Naive thymus-derived CD4-positive, alpha-beta T cell (primary cell): ENCODE results near the gene PEX10. TPM values are rescaled to one million over a fixed set of nuclear protein-coding genes. Genes with fewer than 3 reads are reported as not detected.
A peak's percentile ranks its signal among the peaks of the same experiment; 100 is the strongest.

Experiments used
- ATAC-seq: fragments of 150-1000 bp; cut with Tn5 transposase; 2 replicates; pipeline ENCODE4 v1.10.0; 2021; ENCODE audit warnings: mild to moderate bottlenecking, moderate library complexity
- CTCF ChIA-PET: fragments of 350-600 bp; sonication (Branson Sonifier 250); formaldehyde crosslinking; loops from one replicate; lab custom pipeline; 2021; ENCODE audit warnings: antibody characterized with exemption; lab: Charles Lee
- POLR2A ChIA-PET: fragments of 350-600 bp; sonication (Branson Sonifier 250); formaldehyde crosslinking; loops from one replicate; lab custom pipeline; 2021; ENCODE audit warnings: antibody characterized with exemption, inconsistent platforms; lab: Charles Lee
- DNase-seq, 9 donors: peaks; one replicate each; pipeline versions ENCODE4 v3.0.0 to v3.0.0-alpha.2; 2020 to 2022; ENCODE audit warnings: mixed read lengths in 1 of 9
- H3K27ac ChIP-seq: one replicate; pipeline ENCODE4 v1.7.0; 2013; ENCODE audit warnings: mild to moderate bottlenecking, low read depth, low read length, moderate library complexity
- H3K27me3 ChIP-seq, 2 donors: one replicate each; pipeline ENCODE4 v1.7.0; 2013; ENCODE audit warnings: low read length in 2 of 2, mild to moderate bottlenecking in 2 of 2, moderate library complexity in 2 of 2; ENCODE audit not compliant: control insufficient read depth in 2 of 2, insufficient read depth in 2 of 2
- H3K36me3 ChIP-seq, 3 experiments: 1 replicate in 2 of 3; 2 replicates in 1 of 3; pipeline ENCODE4 v1.7.0; 2013; ENCODE audit warnings: low read length in 3 of 3, mild to moderate bottlenecking in 3 of 3, moderate library complexity in 1 of 3; ENCODE audit not compliant: insufficient read depth in 3 of 3, control insufficient read depth in 2 of 3
- H3K4me1 ChIP-seq, 2 donors: one replicate each; pipeline ENCODE4 v1.7.0; 2013; ENCODE audit warnings: low read length in 2 of 2, mild to moderate bottlenecking in 2 of 2, moderate library complexity in 1 of 2; ENCODE audit not compliant: control insufficient read depth in 2 of 2, insufficient read depth in 2 of 2
- H3K4me3 ChIP-seq: 2 replicates; pipeline ENCODE4 v1.7.0; 2013; ENCODE audit warnings: mild to moderate bottlenecking, low read length
- H3K9me3 ChIP-seq, 3 experiments: 1 replicate in 2 of 3; 2 replicates in 1 of 3; pipeline ENCODE4 v1.7.0; 2013; ENCODE audit warnings: low read length in 3 of 3; ENCODE audit not compliant: control insufficient read depth in 2 of 3
- H3K27ac Mint-ChIP-seq, 9 donors: one replicate each; pipeline ENCODE4 v1.8.0; 2020 to 2022; ENCODE audit warnings: mixed read lengths in 9 of 9, mild to moderate bottlenecking in 8 of 9, moderate library complexity in 5 of 9, inconsistent platforms in 2 of 9
- H3K27me3 Mint-ChIP-seq, 5 donors: one replicate each; pipeline ENCODE4 v1.8.0; 2021 to 2022; ENCODE audit warnings: mixed read lengths in 5 of 5, mild to moderate bottlenecking in 1 of 5
- H3K36me3 Mint-ChIP-seq, 5 donors: one replicate each; pipeline ENCODE4 v1.8.0; 2020 to 2022; ENCODE audit warnings: mixed read lengths in 5 of 5, mild to moderate bottlenecking in 3 of 5, inconsistent platforms in 1 of 5
- H3K4me1 Mint-ChIP-seq, 7 donors: one replicate each; pipeline ENCODE4 v1.8.0; 2020 to 2022; ENCODE audit warnings: mixed read lengths in 7 of 7, mild to moderate bottlenecking in 3 of 7, inconsistent platforms in 1 of 7
- H3K4me3 Mint-ChIP-seq, 10 donors: one replicate each; pipeline ENCODE4 v1.8.0; 2020 to 2022; ENCODE audit warnings: mild to moderate bottlenecking in 10 of 10, mixed read lengths in 10 of 10, moderate library complexity in 6 of 10, inconsistent platforms in 2 of 10
- H3K9me3 Mint-ChIP-seq, 11 donors: one replicate each; pipeline ENCODE4 v1.8.0; 2020 to 2022; ENCODE audit warnings: mixed read lengths in 11 of 11, mild to moderate bottlenecking in 4 of 11, inconsistent platforms in 1 of 11, moderate library complexity in 1 of 11
- intact Hi-C, 2 donors: fragments of 100-400 bp; cut with micrococcal nuclease; formaldehyde crosslinking; loops; one replicate each; pipeline ENCODE4 v1.15.1; 2023
- polyA plus RNA-seq, 2 donors: library from polyadenylated mRNA; unstranded; fragments of 300-500 nt; fragmentation: Illumina TruSeq; gene quantifications; one replicate each; pipeline ENCODE4 v1.2.3, GENCODE V29; 2021
- total RNA-seq, 6 experiments: library from RNA in 5 of 6; stranded (reverse) in 5 of 6; gene quantifications; 1 replicate in 5 of 6; 2 replicates in 1 of 6; pipeline ENCODE4 v1.2.3 and lab custom pipeline; 2021 to 2026

The PEX10 gene
- total and polyA plus RNA-seq, 7 experiments from 2014 or later: 8.7 to 14.9 (median 11.4) TPM

DNA sequence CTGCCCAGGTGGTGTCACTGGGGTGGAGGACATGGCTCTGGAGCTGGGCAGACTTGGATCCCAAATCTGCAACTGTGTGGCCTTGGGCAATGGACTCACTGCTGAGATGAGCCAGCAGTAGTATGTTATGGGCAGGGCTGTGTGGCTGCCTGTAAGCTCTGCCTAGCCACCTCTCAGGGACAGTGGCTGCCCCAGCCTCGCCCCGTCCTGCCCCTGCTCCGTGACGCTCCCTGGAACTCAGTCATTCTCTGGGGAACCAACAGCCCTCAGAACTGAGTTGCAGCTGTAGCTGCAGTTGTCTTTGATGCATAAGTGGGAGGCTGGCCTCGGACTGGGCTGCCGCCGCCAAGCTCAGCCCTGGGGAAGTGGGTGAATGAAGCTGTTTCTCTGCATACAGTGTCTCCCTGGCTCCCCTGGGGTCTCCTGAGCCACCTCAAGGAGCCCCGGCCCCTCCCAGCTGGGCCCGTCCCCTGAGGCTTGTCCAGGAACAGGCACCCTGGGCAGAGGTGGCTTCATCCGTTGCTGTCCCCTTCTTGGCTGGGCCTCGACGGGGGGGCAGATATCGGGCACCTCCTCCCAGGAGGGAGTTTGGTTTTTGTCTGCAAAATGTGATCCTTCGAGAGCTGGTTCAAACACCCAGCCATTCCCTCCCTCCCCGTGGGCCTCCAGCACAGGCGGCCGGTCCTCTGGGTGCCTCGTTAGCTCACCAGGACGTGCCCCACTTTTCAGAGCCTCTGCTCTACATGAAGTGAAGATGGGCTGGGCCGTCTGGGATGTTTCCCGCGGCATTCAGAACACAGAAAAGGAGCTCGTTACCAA, 37.5 kb upstream of the PEX10 start:
- Mint-ChIP-seq H3K27ac (peak overlapping the region in 1 of 9 donors; percentile 14), H3K9me3 (no peaks in the 10 kb centered on the region), H3K4me3 (no peak overlapping the region), H3K27me3 (peaks cover 0 to 5% (median 4%) of the 10 kb centered on the region in 5 donors), H3K36me3 (no peaks in the 10 kb centered on the region), H3K4me1 (peaks cover 0 to 2% (median 0%) of the 10 kb centered on the region in 7 donors)
- H3K27ac ChIP-seq: no peak overlapping the region
- POLR2A ChIA-PET: interaction anchor here (0.5 kb wide), 1 partner anchor 14 kb away, joined by 4 read pairs; no protein-coding TSS in a partner anchor
- no peak overlapping the region for H3K4me3 ChIP-seq
- H3K9me3 ChIP-seq: no peaks in the 10 kb centered on the region
- no peak for ATAC-seq
- H3K36me3 ChIP-seq: no peaks in the 10 kb centered on the region
- DNase-seq: no peak
- intact Hi-C loops: no loop called here
- CTCF ChIA-PET: no interaction called here
- H3K4me1 ChIP-seq: no peaks in the 10 kb centered on the region
- peaks cover 0 to under 1% of the 10 kb centered on the region in 2 donors for H3K27me3 ChIP-seq

DNA sequence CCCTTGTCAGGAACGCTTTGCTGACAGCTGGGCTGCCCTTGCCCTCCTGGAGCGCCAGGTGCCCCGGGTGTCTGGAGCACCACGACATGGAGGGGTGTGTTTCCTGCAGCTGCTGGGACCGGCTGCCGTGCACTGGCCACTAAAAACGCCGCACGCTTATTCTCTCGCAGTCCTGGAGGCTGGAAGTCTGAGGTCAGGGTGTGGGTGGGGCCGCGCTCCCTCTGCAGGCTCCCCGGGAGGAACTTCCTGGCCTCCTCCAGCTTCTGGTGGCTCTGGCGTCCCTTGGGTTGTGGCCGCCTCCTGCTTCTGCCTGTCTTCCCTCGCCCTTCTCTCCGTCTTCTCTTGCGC, 35.7 kb upstream of the PEX10 start:
- CTCF ChIA-PET: no interaction called here
- H3K4me1 Mint-ChIP-seq: peaks cover 0 to 2% (median 0%) of the 10 kb centered on the region in 7 donors
- ATAC-seq (no peak), DNase-seq (no peak)
- intact Hi-C loops: no loop called here
- no peak overlapping the region for H3K4me3 Mint-ChIP-seq
- Histone ChIP-seq H3K27ac (no peak overlapping the region), H3K27me3 (peaks cover 4 to 7% of the 10 kb centered on the region in 2 donors), H3K36me3 (no peaks in the 10 kb centered on the region), H3K4me1 (no peaks in the 10 kb centered on the region), H3K9me3 (no peaks in the 10 kb centered on the region), H3K4me3 (no peak overlapping the region)
- peaks cover 0 to 9% (median 5%) of the 10 kb centered on the region in 5 donors for H3K27me3 Mint-ChIP-seq
- POLR2A ChIA-PET: no interaction called here
- no peaks in the 10 kb centered on the region for H3K36me3 Mint-ChIP-seq
- peak overlapping the region in 1 of 9 donors; percentile 67 for H3K27ac Mint-ChIP-seq
- H3K9me3 Mint-ChIP-seq: no peaks in the 10 kb centered on the region

DNA sequence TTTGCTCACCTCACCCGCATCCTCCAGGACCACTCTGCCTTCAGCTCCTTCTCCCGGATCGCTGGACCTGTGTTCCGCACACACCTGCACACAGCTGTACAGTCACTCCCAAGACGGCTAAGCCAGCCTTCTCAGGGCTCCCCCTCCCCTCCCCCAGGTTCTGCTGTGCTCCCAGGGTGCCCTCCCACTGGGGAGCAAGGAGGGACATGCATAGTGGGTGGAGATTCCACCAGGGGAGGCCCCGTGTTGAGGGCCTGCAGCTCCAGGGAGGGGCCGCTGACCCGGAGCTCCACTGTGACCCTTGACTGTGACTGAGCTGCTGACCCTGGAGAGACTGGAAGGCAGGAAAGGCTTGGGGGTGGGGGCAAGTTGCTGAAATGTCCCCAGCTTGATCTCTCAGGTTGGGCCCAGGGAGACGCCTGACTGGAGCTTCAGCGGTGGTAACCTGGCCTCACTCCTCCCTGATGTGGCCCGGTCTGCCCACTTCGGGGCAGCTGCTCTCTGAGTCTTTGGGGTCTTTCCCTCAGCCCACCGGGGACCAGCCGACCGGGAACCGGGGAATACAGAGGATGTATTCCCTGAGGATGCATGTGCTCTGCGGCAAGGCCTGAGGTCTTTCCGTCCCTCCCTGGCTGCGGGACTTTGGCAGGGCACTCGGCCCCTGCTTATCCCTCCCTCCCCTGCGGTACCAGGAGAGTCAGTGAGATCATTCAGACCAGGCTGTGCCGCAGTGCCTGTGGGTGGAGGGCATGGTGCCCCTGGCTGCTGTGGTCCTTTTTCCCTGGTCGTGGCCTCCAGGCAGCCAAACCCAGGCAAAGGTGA, 35.1 kb upstream of the PEX10 start:
- no peak overlapping the region for H3K4me3 ChIP-seq
- no peaks in the 10 kb centered on the region for H3K9me3 ChIP-seq
- H3K27me3 ChIP-seq: peaks cover 7% of the 10 kb centered on the region in 2 donors
- H3K27ac ChIP-seq: no peak overlapping the region
- ChIA-PET POLR2A (no interaction called here), CTCF (no interaction called here)
- intact Hi-C loops: no loop called here
- H3K36me3 ChIP-seq: no peaks in the 10 kb centered on the region
- no peaks in the 10 kb centered on the region for H3K36me3 Mint-ChIP-seq
- H3K9me3 Mint-ChIP-seq: no peaks in the 10 kb centered on the region
- DNase-seq (no peak), ATAC-seq (no peak)
- H3K27ac Mint-ChIP-seq: no peak overlapping the region
- H3K27me3 Mint-ChIP-seq: peaks cover 0 to 13% (median 5%) of the 10 kb centered on the region in 5 donors
- peaks cover 0 to 2% (median 0%) of the 10 kb centered on the region in 7 donors for H3K4me1 Mint-ChIP-seq
- H3K4me3 Mint-ChIP-seq: no peak overlapping the region
- no peaks in the 10 kb centered on the region for H3K4me1 ChIP-seq

DNA sequence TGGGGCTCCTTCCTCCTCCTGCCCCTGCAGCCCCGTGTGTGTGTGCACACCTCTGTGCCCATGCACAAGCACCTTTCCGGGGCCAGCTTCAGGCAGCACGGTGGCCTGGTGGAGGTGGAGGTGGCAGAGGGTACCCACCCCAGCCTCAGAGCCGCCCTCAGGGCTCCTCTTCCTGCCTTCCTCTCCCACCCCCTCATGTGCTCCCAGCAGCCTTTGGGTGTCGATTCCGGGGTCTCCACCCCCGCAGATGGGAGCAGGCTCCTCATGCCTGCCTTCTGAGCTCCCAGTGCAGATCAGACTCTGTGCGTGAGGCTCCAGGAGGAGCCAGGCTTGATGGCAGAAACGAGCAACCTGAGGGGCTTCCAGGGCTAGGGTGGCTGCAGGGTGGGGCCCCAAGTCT, 34.5 kb upstream of the PEX10 start:
- Histone ChIP-seq H3K27me3 (peaks cover 7% of the 10 kb centered on the region in 2 donors), H3K9me3 (no peaks in the 10 kb centered on the region), H3K36me3 (no peaks in the 10 kb centered on the region), H3K4me3 (no peak overlapping the region), H3K27ac (no peak overlapping the region), H3K4me1 (no peaks in the 10 kb centered on the region)
- peaks cover 0 to 2% (median 0%) of the 10 kb centered on the region in 7 donors for H3K4me1 Mint-ChIP-seq
- no peak overlapping the region for H3K4me3 Mint-ChIP-seq
- CTCF ChIA-PET: no interaction called here
- no peaks in the 10 kb centered on the region for H3K36me3 Mint-ChIP-seq
- H3K27ac Mint-ChIP-seq: no peak overlapping the region
- intact Hi-C loops: no loop called here
- DNase-seq (no peak), ATAC-seq (no peak)
- peaks cover 0 to 15% (median 5%) of the 10 kb centered on the region in 5 donors for H3K27me3 Mint-ChIP-seq
- POLR2A ChIA-PET: no interaction called here
- H3K9me3 Mint-ChIP-seq: no peaks in the 10 kb centered on the region

DNA sequence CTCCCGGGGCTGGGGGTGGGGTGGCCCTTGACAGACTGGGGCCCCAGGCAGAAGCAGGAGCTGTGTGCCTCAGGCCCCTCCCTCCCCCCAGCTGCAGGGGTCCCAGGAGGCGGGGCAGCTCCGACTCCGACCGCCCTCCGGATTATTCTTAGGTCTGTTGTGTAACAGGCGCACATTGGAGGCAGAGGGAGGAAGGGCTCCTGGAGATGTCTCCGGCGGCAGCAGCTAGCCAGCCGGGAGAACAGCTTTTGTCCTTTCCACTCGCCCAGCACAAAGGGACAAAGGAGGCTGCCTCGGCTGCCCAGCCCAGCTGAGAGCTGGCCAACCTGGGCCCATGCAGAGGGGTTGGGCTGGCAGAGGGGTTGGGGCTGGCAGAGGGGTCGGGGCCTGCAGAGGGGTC, 34.0 kb upstream of the PEX10 start:
- Mint-ChIP-seq H3K9me3 (no peaks in the 10 kb centered on the region), H3K4me3 (no peak overlapping the region), H3K4me1 (peaks cover 0 to 2% (median 0%) of the 10 kb centered on the region in 7 donors), H3K36me3 (no peaks in the 10 kb centered on the region), H3K27ac (no peak overlapping the region), H3K27me3 (peaks cover 0 to 15% (median 5%) of the 10 kb centered on the region in 5 donors)
- ATAC-seq: no peak
- Histone ChIP-seq H3K27me3 (peaks cover 7% of the 10 kb centered on the region in 2 donors), H3K4me1 (no peaks in the 10 kb centered on the region), H3K4me3 (no peak overlapping the region), H3K9me3 (no peaks in the 10 kb centered on the region), H3K27ac (no peak overlapping the region), H3K36me3 (no peaks in the 10 kb centered on the region)
- intact Hi-C loops: no loop called here
- DNase-seq: no peak
- ChIA-PET POLR2A (no interaction called here), CTCF (no interaction called here)

DNA sequence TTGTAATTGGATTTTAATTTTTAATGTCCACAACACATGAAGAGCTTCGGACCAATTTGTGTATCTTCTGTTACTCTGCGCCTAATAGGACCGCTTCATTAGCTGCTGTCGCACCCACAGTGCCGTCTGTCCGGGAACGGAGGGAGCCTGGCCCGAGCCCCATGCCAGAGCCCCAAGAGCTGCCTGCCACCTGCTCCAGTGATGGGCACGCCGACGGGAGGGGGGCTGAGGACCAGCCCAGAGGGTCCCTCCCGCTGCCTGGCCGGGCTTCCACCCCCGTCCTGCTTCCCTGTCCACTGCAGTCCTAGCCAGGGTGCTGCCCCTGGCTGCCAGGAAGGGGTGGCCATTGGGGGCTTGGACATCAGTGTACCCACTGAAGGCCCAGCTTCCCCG, 33.5 kb upstream of the PEX10 start:
- intact Hi-C loops: no loop called here
- Mint-ChIP-seq H3K27ac (no peak overlapping the region), H3K9me3 (no peaks in the 10 kb centered on the region), H3K4me1 (peaks cover 0 to 2% (median 0%) of the 10 kb centered on the region in 7 donors), H3K36me3 (no peaks in the 10 kb centered on the region), H3K27me3 (peaks cover 0 to 15% (median 5%) of the 10 kb centered on the region in 5 donors), H3K4me3 (no peak overlapping the region)
- H3K4me3 ChIP-seq: no peak overlapping the region
- POLR2A ChIA-PET: no interaction called here
- H3K4me1 ChIP-seq: no peaks in the 10 kb centered on the region
- H3K9me3 ChIP-seq: no peaks in the 10 kb centered on the region
- CTCF ChIA-PET: no interaction called here
- ATAC-seq (no peak), DNase-seq (no peak)
- H3K27me3 ChIP-seq: peaks cover 7% of the 10 kb centered on the region in 2 donors
- H3K36me3 ChIP-seq: no peaks in the 10 kb centered on the region
- H3K27ac ChIP-seq: no peak overlapping the region
